Activated naive CD8-positive, alpha-beta T cell treated with anti-CD3 and anti-CD28 coated beads for 36 hours (primary cell): Measurements from ENCODE around the gene TRMT2B. TPM values are rescaled to one million over a fixed set of nuclear protein-coding genes. Genes with fewer than 3 reads are reported as not detected.

Experiments
- DNase-seq: peaks from one replicate; pipeline ENCODE4 v3.0.0; 2021
- H3K27ac Mint-ChIP-seq: one replicate; pipeline ENCODE4 v1.8.0; 2022; ENCODE audit warnings: mild to moderate bottlenecking, moderate library complexity, mixed read lengths
- H3K27me3 Mint-ChIP-seq: one replicate; pipeline ENCODE4 v1.8.0; 2022; ENCODE audit warnings: mild to moderate bottlenecking, mixed read lengths
- H3K36me3 Mint-ChIP-seq: one replicate; pipeline ENCODE4 v1.8.0; 2021; ENCODE audit warnings: mild to moderate bottlenecking, mixed read lengths
- H3K4me1 Mint-ChIP-seq: one replicate; pipeline ENCODE4 v1.8.0; 2021; ENCODE audit warnings: mixed read lengths
- H3K4me3 Mint-ChIP-seq: one replicate; pipeline ENCODE4 v1.8.0; 2022; ENCODE audit warnings: mild to moderate bottlenecking, moderate library complexity, mixed read lengths
- H3K9me3 Mint-ChIP-seq: one replicate; pipeline ENCODE4 v1.8.0; 2022; ENCODE audit warnings: mixed read lengths
- total RNA-seq, 2 experiments: library from RNA; stranded (reverse); gene quantifications; one replicate each; pipeline ENCODE4 v1.2.3, GENCODE V29; 2021

The TRMT2B gene
- total RNA-seq, 2 experiments from 2014 or later, result 19.7 to 21.2 TPM

DNA sequence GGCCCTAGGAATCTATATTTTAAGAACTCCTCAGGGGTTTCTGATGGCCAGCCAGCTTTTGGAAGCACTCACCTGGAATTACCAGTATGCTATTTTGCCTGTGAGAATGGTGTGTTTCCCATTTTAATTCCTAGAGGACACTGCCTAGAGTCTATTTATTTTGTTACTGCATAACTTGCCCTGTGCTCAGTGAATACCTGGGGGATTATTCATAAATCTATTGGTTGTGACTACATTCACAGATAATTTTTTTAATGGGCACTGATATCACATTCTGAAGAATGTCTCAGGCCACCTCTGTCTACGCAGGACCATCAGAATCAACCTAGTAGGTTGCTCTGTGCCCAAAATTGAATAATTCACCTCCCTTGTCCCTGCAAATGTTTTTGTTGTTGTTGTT lies 75.7 kb downstream of the TRMT2B start:
- H3K36me3 Mint-ChIP-seq, result peaks cover 4% of the 10 kb centered on the region
- H3K27me3 Mint-ChIP-seq, result no peaks in the 10 kb centered on the region
- no peak for DNase-seq
- no peaks in the 10 kb centered on the region for H3K4me1 Mint-ChIP-seq
- H3K9me3 Mint-ChIP-seq, result no peaks in the 10 kb centered on the region
- no peak overlapping the region for H3K27ac Mint-ChIP-seq
- no peak overlapping the region for H3K4me3 Mint-ChIP-seq

DNA sequence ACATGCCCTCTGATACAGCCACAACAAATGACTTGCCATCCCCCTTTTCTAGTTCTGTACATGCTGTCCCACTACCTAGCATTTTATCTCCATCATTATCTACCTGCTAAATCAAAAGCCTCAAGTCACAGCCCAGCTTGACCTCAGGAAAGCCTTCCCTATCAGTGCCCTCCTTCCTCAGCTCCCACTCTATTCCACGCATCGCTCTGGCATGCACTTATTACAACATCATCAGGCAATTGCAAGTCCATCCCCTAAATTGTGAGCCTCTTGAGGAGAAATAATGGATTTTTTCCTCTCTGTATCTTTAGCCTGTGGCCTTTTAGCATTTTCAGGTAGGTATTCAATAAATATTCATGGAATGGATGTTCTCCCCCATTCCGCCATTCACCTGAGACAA lies 76.7 kb downstream of the TRMT2B start:
- H3K4me1 Mint-ChIP-seq, result no peaks in the 10 kb centered on the region
- no peak overlapping the region for H3K27ac Mint-ChIP-seq
- peaks cover 4% of the 10 kb centered on the region for H3K36me3 Mint-ChIP-seq
- no peak overlapping the region for H3K4me3 Mint-ChIP-seq
- H3K27me3 Mint-ChIP-seq, result no peaks in the 10 kb centered on the region
- H3K9me3 Mint-ChIP-seq, result no peaks in the 10 kb centered on the region
- DNase-seq, result no peak

DNA sequence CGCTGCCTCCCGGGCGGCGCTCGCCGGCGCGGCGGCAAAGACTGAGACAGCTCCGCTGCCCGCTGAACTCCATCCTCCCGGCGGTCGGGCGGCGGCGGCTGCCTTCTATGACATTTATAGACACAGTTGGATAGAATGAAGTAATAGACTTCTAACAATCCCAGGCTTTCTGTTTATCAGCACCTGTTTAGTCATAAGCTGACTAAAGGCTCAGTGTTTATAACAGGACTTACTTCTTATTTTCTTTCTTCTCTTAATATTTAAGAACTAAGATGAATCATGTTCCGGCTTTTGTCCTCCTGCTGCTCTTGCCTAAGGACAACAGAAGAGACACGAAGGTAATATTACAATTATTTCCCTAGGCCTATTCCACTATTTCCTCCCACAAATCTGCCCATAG lies 78.5 kb downstream of the TRMT2B start:
- Mint-ChIP-seq H3K4me3 (no peak overlapping the region), H3K27me3 (no peaks in the 10 kb centered on the region), H3K4me1 (no peaks in the 10 kb centered on the region), H3K36me3 (peaks cover 4% of the 10 kb centered on the region), H3K9me3 (no peaks in the 10 kb centered on the region), H3K27ac (no peak overlapping the region)
- DNase-seq, result no peak

DNA sequence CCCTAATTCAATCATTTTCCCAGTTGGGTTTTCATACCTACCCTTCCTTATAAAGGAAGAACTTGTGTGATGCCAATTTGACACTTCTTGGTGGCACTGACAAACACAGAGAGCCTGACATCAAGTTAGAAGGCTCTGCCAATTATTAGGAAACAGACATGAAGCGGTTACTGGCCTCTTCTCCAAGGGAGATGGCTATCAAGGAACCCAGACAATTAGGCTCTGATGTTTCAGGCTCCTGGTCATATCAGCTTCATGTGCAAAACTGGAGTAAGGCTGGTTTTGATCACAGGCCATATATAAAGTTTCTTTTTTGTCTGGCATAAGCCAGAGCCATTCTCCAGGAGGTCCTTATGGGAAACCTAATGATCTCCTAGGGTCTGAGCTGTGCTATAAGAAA lies 82.0 kb downstream of the TRMT2B start:
- Mint-ChIP-seq H3K27ac (no peak overlapping the region), H3K9me3 (no peaks in the 10 kb centered on the region), H3K4me3 (no peak overlapping the region), H3K36me3 (peaks cover 2% of the 10 kb centered on the region), H3K4me1 (no peaks in the 10 kb centered on the region), H3K27me3 (no peaks in the 10 kb centered on the region)
- DNase-seq, result no peak

DNA sequence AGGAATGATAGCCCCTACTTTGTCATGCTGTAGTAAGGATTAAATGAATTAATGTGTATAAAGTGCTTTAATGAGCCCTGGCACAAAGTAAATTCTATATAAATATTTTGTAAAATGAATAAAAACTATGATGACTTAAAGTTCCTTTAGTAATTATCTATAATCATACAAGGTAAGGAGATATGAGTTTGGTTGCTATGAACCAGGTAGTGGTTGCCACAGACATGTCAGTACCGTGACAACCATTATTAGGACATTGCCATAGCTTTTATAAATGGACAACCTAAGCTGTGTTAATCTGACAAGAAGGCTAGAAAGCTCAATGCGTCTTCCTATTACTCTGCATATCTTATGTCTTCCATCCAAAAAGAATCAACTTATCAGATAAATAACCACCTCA lies 82.5 kb downstream of the TRMT2B start, which contains the start of gene ARL13A:
TSS of gene ARL13A (plus strand) at position 301 of the 400 bp plus-strand sequence. CDS start 3,982 bp downstream, outside the sequence.
- H3K27me3 Mint-ChIP-seq, result no peaks in the 10 kb centered on the region
- H3K9me3 Mint-ChIP-seq, result no peaks in the 10 kb centered on the region
- H3K27ac Mint-ChIP-seq, result no peak within 1 kb of the TSS
- H3K4me3 Mint-ChIP-seq, result no peak within 1 kb of the TSS
- DNase-seq, result no peak
- H3K4me1 Mint-ChIP-seq, result no peaks in the 10 kb centered on the region
- H3K36me3 Mint-ChIP-seq, result peaks cover 2% of the 10 kb centered on the region

- no peak for DNase-seq
- Mint-ChIP-seq H3K4me3 (no peak overlapping the region), H3K27me3 (no peaks in the 10 kb centered on the region), H3K9me3 (no peaks in the 10 kb centered on the region), H3K4me1 (no peaks in the 10 kb centered on the region), H3K27ac (no peak overlapping the region), H3K36me3 (no peaks in the 10 kb centered on the region)
Measured at GRCh38 chrX:100964362-100964761, 87.5 kb downstream of the TRMT2B start.

DNA sequence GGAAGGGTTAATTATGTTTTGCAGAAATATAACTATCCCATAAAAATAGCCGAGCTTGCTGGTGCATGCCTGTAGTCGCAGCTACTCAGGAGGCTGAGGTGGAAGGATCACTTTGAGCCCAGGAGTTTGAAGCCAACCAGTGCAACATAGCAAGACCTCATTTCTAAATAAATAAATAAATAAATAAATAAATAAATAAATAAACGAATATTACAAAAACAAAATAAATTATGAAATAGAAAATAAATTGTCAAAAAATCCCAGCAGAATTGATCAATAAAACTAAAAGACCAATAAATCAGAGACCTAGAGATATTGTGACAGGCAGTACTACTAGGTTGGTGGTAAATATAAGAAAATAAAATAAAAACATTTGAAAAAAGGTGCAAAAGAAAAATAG lies 89.1 kb downstream of the TRMT2B start:
- DNase-seq, result no peak
- H3K27me3 Mint-ChIP-seq, result no peaks in the 10 kb centered on the region
- no peak overlapping the region for H3K4me3 Mint-ChIP-seq
- no peaks in the 10 kb centered on the region for H3K4me1 Mint-ChIP-seq
- H3K27ac Mint-ChIP-seq, result no peak overlapping the region
- H3K9me3 Mint-ChIP-seq, result no peaks in the 10 kb centered on the region
- H3K36me3 Mint-ChIP-seq, result no peaks in the 10 kb centered on the region

Other genes starting within 250 kb of the TRMT2B start
- 10 to 100 TPM; 57.6 to 59.5 TPM for gene CSTF2, start 231.7 kb downstream of the TRMT2B start, total RNA-seq
- gene NOX1, start 177.8 kb downstream of the TRMT2B start, total RNA-seq, result not detected
- gene XKRX, start 123.2 kb downstream of the TRMT2B start, total RNA-seq, result under 1 TPM; 0.41 to 0.60 TPM
- gene ARL13A, start 82.4 kb downstream of the TRMT2B start, total RNA-seq, result not detected
- gene TMEM35A, start 26.8 kb upstream of the TRMT2B start, total RNA-seq, result not detected
- 10 to 100 TPM; 14.4 to 14.7 TPM for gene CENPI, start 46.1 kb upstream of the TRMT2B start, total RNA-seq
- gene DRP2, start 167.7 kb upstream of the TRMT2B start, total RNA-seq, result under 1 TPM; 0.18 to 0.23 TPM
- gene TAF7L, start 239.2 kb upstream of the TRMT2B start, total RNA-seq, result not detected